Measurements from ENCODE around the gene TMC4.

DNA sequence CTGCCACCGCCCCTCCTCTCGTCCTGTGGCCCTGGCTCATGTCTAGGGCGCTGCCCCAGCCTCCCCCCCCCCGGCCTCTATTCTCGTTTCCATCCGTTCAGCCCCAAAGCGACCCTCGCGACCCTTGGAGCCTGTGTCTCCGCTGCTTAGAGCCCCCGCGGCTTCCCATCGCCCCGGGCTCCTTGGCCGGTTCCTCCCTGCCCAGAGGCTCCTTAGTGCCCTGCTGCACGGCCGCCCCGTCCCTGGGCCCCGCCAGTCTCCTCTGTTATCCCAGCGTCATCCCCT is 44.6 kb downstream of the TMC4 start:
- TF ChIP-seq, protein P1, sequence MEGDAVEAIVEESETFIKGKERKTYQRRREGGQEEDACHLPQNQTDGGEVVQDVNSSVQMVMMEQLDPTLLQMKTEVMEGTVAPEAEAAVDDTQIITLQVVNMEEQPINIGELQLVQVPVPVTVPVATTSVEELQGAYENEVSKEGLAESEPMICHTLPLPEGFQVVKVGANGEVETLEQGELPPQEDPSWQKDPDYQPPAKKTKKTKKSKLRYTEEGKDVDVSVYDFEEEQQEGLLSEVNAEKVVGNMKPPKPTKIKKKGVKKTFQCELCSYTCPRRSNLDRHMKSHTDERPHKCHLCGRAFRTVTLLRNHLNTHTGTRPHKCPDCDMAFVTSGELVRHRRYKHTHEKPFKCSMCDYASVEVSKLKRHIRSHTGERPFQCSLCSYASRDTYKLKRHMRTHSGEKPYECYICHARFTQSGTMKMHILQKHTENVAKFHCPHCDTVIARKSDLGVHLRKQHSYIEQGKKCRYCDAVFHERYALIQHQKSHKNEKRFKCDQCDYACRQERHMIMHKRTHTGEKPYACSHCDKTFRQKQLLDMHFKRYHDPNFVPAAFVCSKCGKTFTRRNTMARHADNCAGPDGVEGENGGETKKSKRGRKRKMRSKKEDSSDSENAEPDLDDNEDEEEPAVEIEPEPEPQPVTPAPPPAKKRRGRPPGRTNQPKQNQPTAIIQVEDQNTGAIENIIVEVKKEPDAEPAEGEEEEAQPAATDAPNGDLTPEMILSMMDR (IDR thresholded peaks at IDR 0.05; ENCODE audit: borderline replicate concordance, extremely low read depth, low read length, poor library complexity, severe bottlenecking), result no peak
- no peak for TF ChIP-seq EZH2 (IDR thresholded peaks at IDR 0.05; ENCODE audit: borderline replicate concordance, low read depth, low read length, severe bottlenecking)
